ENCODE results near the gene FAM174C. TPM values are rescaled to one million over a fixed set of nuclear protein-coding genes. Genes with fewer than 3 reads are reported as not detected.

The FAM174C gene
- total RNA-seq, 1 experiment from 2014 or later = 77.1 TPM

DNA sequence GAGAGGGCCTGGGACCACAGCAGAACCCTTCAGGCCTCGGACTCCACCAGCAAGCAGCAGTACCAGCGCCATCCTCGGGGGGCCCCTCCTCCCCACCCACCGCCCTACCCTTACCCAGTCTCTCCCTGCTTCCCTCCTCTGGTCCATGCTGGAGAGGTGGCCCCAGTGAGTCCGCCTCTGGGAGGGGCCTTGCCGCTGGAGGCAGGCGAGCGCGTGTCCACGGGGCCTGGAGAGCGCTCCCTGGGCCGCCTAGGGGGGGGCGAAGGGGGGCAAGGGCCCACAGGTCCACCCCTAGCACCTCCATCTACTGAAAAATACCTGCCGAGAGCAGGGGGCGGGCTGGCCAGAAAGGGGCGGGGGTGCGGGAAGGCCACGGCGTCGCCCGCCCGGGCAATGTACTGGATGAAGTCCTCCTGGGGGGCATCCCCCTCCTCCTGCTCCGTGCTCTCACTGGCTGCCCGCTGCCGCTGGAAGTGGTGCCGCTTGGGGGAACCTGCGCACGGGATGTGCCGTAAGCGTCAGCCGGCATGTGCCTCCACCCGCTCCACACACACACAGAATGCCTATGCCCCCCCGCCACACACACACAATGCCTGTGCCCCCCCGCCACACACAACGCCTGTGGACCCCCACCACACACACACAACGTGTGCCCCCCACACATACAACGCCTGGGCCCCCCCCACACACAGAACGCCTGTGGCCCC, 44.4 kb upstream of the FAM174C start (continued):
- TF ChIP-seq, protein P1, sequence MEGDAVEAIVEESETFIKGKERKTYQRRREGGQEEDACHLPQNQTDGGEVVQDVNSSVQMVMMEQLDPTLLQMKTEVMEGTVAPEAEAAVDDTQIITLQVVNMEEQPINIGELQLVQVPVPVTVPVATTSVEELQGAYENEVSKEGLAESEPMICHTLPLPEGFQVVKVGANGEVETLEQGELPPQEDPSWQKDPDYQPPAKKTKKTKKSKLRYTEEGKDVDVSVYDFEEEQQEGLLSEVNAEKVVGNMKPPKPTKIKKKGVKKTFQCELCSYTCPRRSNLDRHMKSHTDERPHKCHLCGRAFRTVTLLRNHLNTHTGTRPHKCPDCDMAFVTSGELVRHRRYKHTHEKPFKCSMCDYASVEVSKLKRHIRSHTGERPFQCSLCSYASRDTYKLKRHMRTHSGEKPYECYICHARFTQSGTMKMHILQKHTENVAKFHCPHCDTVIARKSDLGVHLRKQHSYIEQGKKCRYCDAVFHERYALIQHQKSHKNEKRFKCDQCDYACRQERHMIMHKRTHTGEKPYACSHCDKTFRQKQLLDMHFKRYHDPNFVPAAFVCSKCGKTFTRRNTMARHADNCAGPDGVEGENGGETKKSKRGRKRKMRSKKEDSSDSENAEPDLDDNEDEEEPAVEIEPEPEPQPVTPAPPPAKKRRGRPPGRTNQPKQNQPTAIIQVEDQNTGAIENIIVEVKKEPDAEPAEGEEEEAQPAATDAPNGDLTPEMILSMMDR (IDR thresholded peaks at IDR 0.05 in 2 of 3, conservative IDR thresholded peaks at IDR 0.05 in 1 of 3; ENCODE audit: borderline replicate concordance in 1 of 3, insufficient read depth in 1 of 3, low read depth in 2 of 3, low read length in 2 of 3) = no peak
- TF ChIP-seq RAD21 (IDR thresholded peaks at IDR 0.05; ENCODE audit: low read depth) (no peak), TCF7L2 (IDR thresholded peaks at IDR 0.05; ENCODE audit: borderline replicate concordance, extremely low read depth, insufficient read depth, insufficient read length) (no peak), EZH2phosphoT487 (IDR thresholded peaks at IDR 0.05; ENCODE audit: borderline replicate concordance) (no peak), JUND (IDR thresholded peaks at IDR 0.05) (no peak)

DNA sequence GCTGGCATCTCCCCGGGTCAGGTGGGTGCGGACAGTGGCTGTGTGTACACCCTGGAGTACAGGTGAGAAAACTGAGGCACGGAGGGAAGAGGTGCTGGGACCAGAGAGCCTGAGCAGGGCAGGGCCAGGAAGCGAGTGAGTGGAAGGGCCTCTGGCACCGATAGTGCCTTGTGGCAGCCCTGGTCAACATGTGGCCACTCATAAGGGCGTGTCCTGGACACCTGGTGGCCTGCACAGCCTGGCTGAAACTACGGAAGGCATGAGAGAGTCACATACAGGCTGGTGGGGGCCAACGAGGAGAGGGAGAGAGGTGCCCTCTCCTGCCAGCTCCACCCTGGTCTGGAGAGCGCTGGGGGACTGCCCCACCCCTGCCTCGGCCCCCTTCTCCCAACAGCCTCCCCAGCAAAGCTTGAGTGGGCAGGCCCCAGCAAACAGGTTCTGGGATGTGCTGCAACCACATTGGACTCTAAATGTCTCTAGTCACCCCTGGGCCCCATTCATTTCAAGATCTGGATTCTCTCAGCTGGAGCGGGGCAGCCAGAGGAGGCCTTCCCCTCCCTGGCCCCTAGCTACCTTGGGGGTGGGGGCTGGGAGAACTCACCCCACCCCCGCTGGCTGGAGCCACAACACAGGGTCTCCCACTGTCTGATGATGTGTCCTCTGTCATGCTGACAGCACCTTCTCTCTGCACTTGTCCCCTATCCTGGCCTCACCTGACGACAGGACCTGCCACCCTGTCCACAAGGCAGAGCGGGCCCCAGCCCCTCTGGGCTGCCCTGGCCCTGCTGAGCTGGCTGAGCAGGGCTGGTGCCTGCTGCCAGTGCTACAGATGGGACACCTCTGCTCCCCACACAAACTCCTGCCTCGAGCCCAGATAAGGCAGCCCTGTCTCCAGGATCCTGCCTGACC, 43.3 kb upstream of the FAM174C start:
- Histone ChIP-seq H3K4me2 (ENCODE audit: low read length) (no peak overlapping the region), H3K9me3 (ENCODE audit: control insufficient read depth in 1 of 2, insufficient read depth in 1 of 2, low read depth in 1 of 2, low read length in 2 of 2) (no peaks in the 10 kb centered on the region), H3K9ac (ENCODE audit: low read length) (no peak overlapping the region), H2AFZ (ENCODE audit: low read depth, low read length, poor library complexity, severe bottlenecking) (no peak overlapping the region), H3K9me2 (ENCODE audit: insufficient read depth) (no peaks in the 10 kb centered on the region), H3K36me3 (ENCODE audit: control insufficient read depth in 1 of 2, insufficient read depth in 2 of 2, low read length in 2 of 2) (peaks cover 3 to 16% of the 10 kb centered on the region in 2 experiments; a peak in 3 of 4 replicates), H3K4me3 (replicated peaks in 1 of 2; ENCODE audit: low read depth in 1 of 2, low read length in 2 of 2) (no peak overlapping the region), H3K79me2 (ENCODE audit: insufficient read depth, low read length) (peaks cover 16% of the 10 kb centered on the region; the same call in 1 of the 2 replicates), H3K27me3 (ENCODE audit: insufficient read depth, low read length) (no peaks in the 10 kb centered on the region), H3K4me1 (ENCODE audit: control insufficient read depth in 1 of 2, insufficient read depth in 2 of 2, low read length in 2 of 2) (peaks cover 23 to 42% of the 10 kb centered on the region in 2 experiments), H3K27ac (ENCODE audit: low read depth, low read length) (peak overlapping the region; percentile 27; the same call in 1 of the 2 replicates), H4K20me1 (ENCODE audit: insufficient read depth) (no peaks in the 10 kb centered on the region)
- RAD21 ChIA-PET (ENCODE audit: low non-redundant PET in 1 of 2, low total read pairs in 2 of 2, uncharacterized antibody in 2 of 2, unreplicated experiment in 2 of 2) = no interaction called here
- ATAC-seq (no peak), DNase-seq (ENCODE audit: low read depth, low spot score) (no peak)
- POLR2A ChIA-PET = no interaction called here
- CTCF ChIA-PET = no interaction called here
- BruUV-seq (replicated peaks) = no TSS peak
- intact Hi-C loops (cut with micrococcal nuclease) = no loop called here
- no peak for TF ChIP-seq EZH2phosphoT487 (IDR thresholded peaks at IDR 0.05; ENCODE audit: borderline replicate concordance)
- TF ChIP-seq EZH2 (IDR thresholded peaks at IDR 0.05) = no peak
- TF ChIP-seq SP1 (IDR thresholded peaks at IDR 0.05; ENCODE audit: low read depth) = no peak
- TF ChIP-seq FOSL1 (IDR thresholded peaks at IDR 0.05; ENCODE audit: low read depth) = no peak
- TF ChIP-seq, protein P2, sequence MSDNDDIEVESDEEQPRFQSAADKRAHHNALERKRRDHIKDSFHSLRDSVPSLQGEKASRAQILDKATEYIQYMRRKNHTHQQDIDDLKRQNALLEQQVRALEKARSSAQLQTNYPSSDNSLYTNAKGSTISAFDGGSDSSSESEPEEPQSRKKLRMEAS (IDR thresholded peaks at IDR 0.05) = no peak
